K562 (cell line): Measurements from ENCODE around the gene INTS4.

Source experiments
- BCOR ChIP-seq: fragments of 450-650 bp; IDR thresholded peaks from 2 replicates; pipeline ENCODE4 v1.6.1; 2016
- CBX8 ChIP-seq: fragments of 200-600 bp; sonication (generic); IDR thresholded peaks from 2 replicates; pipeline ENCODE4 v1.6.1; 2012; ENCODE audit warnings: borderline replicate concordance, mixed run types, low read depth, mild to moderate bottlenecking, moderate library complexity, mixed read lengths, low read length, control low read depth, inconsistent platforms; ENCODE audit not compliant: poor library complexity, severe bottlenecking; ENCODE audit errors: extremely low read depth
- EZH2 ChIP-seq: IDR thresholded peaks from 2 replicates; pipeline ENCODE4 v1.6.1; 2012; ENCODE audit warnings: low read depth, mild to moderate bottlenecking, inconsistent platforms, low read length, borderline replicate concordance

- TF ChIP-seq EZH2 (no peak), CBX8 (no peak), BCOR (no peak)
Measured at GRCh38 chr11:77871855-77872254, 122.6 kb downstream of the INTS4 start.
